DMS79 (cell line): Measurements from ENCODE around the gene OLFML2A.
"Not testable (repeated sequence)": the region's sequence is repeated elsewhere in the genome, so short reads cannot be mapped to it uniquely, and the experiment has no call there.

Source experiments
- DNase-seq: peaks from one replicate; lab custom pipeline; 2025; lab: John Stamatoyannopoulos, UW

OLFML2A gene

DNA sequence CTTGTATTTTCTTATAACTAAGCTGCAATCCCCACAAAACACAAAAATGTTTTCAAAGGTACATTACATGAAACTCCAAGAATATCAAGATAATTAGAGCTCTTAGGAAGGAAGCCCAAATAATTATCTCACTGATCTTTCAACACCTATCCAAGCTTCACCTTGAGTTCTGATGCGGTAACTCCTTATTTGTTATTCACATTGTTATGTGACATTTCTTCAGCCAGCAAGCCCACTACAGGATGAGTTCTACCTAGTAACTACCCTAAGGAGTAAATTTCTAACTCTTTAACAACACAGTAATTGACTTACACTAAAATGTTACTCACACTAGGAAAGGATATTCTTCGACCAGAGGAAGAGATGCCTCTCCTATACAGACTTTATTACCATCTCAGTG is 15.7 kb upstream of the OLFML2A start:
- no peak for DNase-seq

DNA sequence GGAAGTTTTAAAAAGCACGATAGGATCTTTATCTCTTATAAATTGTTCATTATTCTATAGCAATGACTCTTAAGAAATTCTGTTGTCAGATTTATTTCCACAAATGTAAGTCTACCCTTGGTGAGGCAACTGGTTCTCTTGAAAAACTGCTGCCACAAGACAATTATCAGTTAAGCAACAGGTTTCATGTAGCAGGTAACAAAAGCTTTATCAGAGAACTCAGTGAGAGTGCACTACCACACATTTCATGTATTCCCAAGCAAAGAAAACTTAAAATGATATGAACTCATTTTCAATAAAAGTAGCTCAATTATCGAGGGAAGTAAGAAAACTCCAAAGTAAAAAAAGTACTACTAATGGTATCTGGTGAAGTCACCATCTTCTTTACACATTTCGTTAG is 15.2 kb upstream of the OLFML2A start:
- no peak for DNase-seq

DNA sequence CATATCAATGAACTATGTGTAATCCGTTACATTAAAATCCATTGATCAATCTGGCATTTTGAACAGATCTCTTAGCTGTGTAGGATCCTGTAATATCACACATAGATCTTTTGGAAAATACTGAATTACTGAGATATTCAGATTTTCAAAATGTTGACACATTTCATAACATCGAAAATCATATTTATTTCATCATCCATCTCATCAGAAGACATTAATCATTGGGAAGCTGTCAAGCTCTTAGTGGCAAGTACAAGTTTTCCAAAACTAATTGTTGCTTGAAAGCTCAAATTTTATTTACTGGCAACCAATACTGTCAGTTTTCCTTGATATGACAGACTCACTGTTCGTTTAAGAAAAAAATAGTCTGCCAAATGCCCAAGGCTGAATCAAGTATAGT is 14.3 kb upstream of the OLFML2A start:
- DNase-seq, result no peak

- DNase-seq, result no peak
Observed at GRCh38 chr9:124764774-124765438, 12.0 kb upstream of the OLFML2A start.

DNA sequence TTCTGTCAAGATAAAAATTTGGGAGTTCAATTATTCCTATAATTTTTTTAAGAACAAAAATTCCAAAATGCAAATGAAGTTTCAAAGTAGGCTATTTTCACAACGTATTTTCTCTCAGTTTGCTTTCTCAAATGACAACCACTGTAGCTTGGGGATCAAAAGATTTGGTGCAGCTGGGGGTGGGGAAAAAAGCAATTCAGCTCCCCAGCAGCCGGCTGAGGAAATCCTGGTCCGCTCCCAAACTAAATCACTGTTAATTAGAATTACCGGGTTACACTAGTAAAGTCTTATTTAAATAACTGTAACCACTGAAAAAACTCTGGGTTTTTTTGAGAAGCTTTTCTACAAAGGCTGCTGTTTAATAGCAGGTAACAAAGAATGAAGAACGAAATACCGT is 11.5 kb upstream of the OLFML2A start:
- no peak for DNase-seq

DNA sequence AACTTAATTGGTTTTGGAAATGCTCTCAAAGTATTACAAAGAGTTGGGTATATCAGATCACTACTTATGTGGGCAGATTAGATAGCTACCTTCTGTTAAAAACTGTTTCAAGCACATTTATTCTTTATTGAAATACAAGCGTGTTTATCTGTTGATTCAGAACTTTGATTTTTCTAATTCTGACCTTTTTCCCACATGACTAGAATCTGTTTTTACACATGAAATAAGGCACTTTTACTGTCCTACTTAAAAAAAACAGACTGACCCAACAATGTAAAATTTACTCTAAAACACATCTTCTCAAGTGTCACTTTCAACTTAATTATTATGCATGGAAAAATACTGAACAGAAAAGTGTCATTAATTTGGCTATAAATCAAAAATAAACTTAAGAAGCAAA is 10.6 kb upstream of the OLFML2A start:
- DNase-seq, result no peak

GRCh38 chr9:124766815-124767554 is 9.9 kb upstream of the OLFML2A start:
- no peak for DNase-seq

- DNase-seq, result no peak
Observed at GRCh38 chr9:124767821-124768220, 9.1 kb upstream of the OLFML2A start.

- DNase-seq, result no peak
Observed at GRCh38 chr9:124768334-124768733, 8.6 kb upstream of the OLFML2A start.

DNA sequence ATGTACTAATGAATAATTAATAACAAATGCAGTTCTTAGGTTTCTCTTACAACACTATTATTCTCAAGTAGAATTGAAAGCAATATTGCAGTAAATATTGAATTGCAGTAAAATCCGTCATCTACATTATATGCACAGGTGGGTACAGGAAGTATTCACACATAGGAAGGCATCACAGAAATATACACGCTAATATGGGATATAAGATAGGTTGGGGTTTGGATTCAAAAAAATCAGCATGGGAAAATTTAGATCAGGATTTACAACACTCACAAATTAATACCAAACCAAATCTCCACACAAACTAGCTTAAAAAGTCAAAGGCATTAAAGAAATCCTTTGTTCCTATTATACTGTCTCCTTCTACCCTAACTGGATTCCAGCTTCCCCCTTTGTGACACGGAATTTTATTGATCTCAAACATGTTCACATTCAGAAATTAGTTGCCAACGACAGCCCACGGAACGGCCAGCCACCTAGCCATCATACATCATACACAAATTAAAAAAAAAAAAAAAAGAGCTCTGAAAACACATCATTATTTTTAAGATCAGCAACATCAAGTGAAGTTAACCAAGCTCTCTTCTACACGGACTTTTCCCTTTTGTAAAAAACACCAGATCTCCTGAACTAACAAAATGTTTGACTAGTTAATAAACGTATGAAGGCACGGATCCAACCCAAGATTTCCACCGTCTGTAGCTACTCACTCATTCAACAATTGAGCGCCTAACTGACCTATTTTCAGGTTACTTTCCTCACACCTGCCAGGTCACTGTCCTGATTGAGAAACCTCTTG is 8.0 kb upstream of the OLFML2A start:
- DNase-seq, result no peak

DNA sequence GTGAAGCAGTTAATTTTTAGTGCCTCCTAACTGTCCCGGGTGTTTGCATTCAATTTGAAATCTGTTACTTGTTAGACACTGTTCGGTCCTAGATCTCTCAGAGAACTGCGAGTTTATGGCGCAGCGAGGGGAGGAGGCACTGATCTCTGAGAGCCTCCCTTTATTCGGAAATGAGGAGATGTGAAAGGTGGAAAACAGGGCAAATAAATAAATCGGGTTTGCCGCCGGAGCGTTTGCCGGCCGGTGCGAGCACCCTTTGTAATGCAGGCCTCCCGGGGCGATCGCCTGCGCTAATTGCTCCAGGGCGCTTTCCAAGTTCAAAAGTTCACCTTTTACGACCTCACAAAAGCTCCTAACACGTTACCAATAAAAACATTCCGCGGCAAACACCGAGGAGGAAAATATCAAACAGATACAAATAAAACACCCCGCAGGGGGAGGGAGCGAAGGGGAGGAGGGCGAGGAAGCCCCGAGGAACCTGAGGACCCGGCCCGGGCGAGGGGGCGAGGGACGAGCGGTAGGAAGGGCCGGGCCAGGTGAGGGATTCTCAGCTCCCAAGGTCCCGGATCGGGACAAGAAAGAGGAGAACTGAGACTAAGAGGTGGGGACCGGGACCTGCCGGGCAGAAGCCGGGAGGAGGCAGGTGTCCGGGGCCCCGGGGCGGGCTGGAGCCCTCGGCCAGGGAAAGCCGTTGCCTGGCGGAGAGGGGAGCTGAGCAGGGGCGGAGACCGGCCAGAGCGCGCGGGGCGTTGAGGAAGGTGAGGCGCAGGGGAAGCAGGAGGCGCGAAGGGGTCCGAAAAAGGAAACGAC is 7.2 kb upstream of the OLFML2A start:
- DNase-seq, result no peak

GRCh38 chr9:124770359-124771020 is 6.4 kb upstream of the OLFML2A start:
- no peak for DNase-seq

DNA sequence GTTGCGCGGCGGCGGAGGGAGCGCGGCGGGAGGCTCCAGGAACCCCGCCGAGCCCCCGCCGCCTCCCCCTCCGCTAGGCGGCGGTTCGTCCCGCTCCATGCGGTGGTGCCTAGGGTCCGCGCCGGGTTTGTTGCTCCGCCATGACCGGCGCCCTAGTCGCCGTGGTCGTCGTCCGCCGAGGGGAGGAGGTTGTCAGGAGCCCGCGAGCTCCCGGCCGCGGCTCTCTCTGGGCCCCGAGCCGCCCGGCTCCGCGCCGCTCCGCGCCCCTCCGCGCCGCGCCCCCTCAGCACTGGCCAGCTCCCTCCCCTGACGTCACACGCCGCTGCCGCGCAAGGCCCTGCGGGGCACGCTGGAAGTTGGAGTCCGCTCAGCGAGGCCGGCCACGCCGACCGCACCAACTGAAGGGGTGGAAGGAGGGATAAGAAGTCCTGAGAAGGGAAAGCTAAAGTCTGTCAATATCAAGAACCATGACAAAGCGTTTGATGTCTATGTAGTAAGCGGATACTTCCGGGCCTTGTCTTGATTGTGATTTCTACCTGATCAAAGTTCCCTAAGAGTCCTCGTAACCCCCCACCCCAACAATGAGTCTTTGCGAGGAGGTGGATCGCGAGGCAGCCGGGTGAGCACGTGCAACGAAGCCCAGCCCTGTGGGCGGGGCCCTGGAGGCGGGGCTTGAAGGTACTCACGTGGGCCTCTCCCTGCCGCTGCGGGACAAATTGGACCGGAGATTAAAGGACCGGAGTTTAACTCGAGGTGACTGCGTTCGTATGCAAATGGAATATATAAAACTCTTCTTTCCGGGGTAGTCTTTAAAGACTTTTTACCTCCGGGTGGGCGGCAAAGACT is 5.7 kb upstream of the OLFML2A start, which contains the start of gene NR6A1:
Gene NR6A1 (minus strand): TSS at position 291 of the 846 bp plus-strand sequence.
- DNase-seq, result peak; percentile 89

GRCh38 chr9:124771867-124772679 is 4.9 kb upstream of the OLFML2A start:
- no peak for DNase-seq

DNA sequence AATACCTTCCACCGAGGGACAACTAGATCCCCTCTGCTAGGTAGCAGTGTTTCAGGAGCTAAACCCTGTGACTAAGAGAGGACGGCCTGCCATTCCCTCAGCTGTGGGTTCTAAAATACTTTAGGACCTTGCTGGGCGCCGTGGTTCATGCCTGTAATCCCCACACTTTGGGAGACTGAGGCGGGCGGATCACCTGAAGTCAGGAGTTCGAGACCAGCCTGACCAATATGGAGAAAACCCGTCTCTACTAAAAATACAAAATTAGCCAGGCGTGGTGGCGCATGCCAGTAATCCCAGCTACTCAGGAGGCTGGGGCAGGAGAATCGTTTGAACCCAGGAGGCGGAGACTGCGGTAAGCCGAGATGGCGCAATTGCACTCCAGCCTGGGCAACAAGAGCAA is 4.1 kb upstream of the OLFML2A start:
- not testable (repeated sequence) for DNase-seq

GRCh38 chr9:124773473-124774128 is 3.3 kb upstream of the OLFML2A start:
- DNase-seq, result no peak

DNA sequence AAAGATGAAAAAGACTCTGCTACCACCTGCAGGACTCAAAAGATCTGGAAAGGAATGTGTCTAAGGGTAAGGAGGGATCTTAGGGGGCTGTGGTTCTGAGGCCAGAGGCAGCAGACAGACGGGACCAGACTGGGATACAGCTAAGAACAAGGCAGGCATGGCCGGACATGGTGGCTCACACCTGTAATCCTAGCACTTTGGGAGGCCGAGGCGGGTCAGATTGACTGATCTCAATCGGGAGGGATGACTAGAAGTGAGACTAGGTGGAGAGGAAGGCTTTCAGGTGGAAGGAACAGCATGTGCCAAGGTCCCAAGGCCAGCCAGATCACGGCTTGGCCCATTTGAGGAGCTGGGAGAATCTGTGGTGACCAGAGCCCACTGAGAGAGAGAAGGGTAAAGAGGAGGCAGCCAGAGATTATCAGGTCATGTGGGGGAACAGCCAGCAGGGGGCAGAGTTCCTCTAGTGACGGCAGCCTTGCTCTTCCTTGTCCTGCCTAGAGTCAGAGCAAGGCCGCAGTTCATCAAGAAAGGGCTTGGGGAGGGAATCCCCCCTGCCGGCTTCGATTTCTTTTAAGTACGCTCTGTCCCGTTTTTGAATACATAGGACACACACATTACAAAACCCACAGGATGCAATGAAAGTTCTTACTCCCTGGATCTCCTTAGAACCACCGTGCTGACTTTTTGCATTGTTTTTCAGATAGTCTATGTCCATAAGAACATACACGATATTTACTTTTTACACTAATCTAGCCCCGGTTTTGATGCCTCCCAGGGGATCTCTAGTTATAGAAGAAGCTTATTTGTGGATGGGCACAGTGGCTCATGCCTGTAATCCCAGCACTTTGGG is 2.6 kb upstream of the OLFML2A start:
- no peak for DNase-seq

- no peak for DNase-seq
Observed at GRCh38 chr9:124776618-124776953, 347 bp upstream of the OLFML2A start.
